GM19023 (cell line): ENCODE data around the gene C14orf180.

ENCODE experiments used
- ATAC-seq: cut with Tn5 transposase; IDR thresholded peaks from one replicate; pipeline ENCODE4 v1.9.1; 2021; ENCODE audit warnings: mild to moderate bottlenecking, moderate library complexity; ENCODE audit not compliant: unreplicated experiment

Gene C14orf180

DNA sequence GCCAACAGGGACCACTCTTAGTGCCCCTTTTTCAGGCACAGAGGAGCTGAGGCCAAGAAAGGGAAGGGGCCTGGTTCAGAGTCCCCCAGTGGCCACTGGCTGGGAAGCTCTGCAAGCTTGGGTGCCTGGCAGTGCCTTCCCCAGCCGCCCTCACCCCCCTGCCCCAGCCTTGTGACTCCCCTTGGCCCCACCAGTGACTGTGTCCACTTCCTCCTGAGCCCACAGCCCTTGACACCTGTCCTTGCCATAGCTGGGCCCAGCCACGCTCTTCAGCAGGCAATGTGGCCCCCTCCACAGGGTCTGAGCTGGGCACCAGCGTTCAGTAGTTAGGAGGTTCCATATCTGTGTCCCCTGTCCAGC lies 19.0 kb upstream of the C14orf180 start:
- no peak for ATAC-seq

DNA sequence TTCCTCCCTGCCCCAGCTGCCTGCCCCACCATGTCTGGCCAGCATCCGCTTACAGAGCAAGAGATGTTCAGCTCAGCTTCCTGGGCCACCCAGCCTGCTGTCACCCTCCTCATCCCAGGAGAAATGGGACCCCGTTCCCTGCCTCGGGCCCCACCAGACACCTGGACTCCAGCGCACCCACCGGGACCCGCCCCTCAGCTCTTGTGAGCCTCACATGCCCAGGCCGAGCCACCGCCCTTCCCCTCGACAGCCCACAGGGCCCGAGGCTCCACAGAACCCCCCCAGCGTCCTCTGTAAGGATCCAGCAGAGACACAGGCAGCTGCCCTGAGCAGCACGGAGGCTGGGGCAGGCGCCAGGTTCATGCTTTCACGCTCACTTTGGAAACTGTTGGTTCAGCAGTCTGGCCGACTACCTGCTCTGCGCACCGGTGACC lies 18.4 kb upstream of the C14orf180 start:
- ATAC-seq: no peak

- no peak for ATAC-seq
Measured at GRCh38 chr14:104561632-104562495, 17.7 kb upstream of the C14orf180 start.

DNA sequence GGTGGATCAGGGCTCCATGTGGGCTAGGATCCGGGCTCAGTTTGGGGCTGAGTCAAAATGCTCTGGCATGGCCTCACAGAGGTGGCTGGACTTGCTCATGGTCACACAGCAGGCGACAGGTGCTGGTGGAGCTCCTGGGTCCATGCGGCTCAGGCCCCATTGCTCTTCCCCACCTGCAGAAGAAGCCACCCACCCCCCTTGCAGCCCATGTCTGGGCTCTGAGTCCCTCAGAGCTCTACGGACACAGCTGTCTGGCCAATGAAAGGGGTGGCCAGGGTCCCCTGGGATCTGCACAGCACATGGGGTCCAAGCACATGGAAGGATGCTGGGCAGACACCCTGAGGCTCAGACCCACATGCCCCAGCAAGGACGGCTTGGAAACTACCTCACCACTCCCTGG lies 17.0 kb upstream of the C14orf180 start:
- ATAC-seq: no peak

GRCh38 chr14:104563191-104563741 lies 16.3 kb upstream of the C14orf180 start:
- no peak for ATAC-seq

GRCh38 chr14:104563742-104564615 lies 15.6 kb upstream of the C14orf180 start:
- no peak for ATAC-seq

GRCh38 chr14:104564744-104565679 lies 14.6 kb upstream of the C14orf180 start:
- no peak for ATAC-seq

DNA sequence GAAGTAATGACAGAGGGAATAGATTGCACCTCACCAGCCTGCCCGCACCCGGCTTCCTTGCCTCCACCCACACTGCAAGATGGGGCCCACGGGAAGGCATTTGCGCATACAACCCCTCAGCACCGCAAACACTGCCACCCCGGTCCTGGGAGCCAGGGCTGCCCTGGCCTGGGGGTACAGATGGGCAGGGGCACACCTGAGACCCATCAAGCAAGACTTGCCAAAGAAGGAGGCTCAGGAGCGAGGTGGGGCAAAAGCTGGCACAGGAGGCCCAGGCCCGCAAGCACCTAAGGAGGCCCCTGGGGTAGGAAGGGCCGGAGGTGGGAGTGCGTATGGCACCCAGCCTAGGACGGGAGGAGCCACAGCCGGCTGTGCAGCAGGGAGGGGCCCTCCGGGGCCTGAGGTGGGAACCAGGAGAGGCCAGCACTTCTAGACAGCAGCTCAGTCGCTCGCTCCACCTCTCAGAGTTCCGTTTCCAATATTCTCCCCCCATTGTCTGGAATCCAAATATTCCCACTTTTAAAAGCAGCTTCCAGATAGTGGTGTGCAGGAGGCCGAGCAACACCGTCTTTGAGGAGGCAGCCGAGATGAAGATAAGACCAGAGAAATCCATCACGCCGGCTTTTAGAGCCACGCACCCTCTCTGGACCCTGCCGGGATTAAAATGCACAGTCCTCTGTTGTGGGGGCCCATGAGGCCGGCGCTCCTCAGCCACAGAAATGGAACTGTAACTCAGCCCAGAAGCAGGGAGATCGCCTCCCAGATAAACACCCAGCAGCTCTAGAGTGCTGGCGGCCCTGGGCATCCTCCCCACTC lies 12.2 kb upstream of the C14orf180 start:
- ATAC-seq: no peak

DNA sequence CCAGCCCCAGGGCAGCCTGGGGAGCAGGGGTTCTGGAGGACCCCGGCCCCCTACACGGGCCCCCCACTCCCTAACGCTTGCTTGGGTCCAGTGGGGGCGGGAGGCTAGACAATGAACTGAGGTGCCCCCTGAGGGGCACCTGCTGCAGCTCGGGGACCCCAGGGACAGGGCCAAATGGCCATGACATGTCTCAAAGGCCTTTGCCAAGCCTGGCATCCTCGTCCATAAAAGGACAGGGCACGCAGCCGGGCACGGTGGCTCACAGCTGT lies 11.7 kb upstream of the C14orf180 start:
- no peak for ATAC-seq

GRCh38 chr14:104568620-104569019 lies 10.9 kb upstream of the C14orf180 start:
- ATAC-seq: no peak

- ATAC-seq: no peak
Measured at GRCh38 chr14:104569435-104569834, 10.1 kb upstream of the C14orf180 start.

- ATAC-seq: no peak
Measured at GRCh38 chr14:104571246-104571645, 8.3 kb upstream of the C14orf180 start.

- no peak for ATAC-seq
Measured at GRCh38 chr14:104572024-104572626, 7.4 kb upstream of the C14orf180 start.

DNA sequence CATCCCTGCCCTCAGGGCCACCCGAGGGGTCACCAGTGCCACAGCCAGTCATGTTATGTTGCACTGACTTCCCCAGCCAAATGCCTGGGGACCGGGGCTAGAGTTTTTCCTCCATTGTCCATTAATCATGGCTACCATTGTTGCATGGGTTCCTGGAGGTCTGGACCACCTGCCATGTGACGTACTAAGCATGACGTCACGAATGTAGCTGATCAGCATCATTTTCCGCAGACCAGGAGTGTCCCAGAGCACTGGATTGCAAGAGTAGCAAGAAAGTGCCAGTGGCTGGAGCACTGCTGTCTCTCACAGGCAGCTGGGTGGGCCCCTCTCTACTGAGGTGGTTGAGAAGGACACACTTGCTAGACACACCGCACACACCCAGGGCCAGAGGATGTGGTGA lies 6.9 kb upstream of the C14orf180 start:
- ATAC-seq: no peak

GRCh38 chr14:104573930-104574329 lies 5.6 kb upstream of the C14orf180 start:
- no peak for ATAC-seq

DNA sequence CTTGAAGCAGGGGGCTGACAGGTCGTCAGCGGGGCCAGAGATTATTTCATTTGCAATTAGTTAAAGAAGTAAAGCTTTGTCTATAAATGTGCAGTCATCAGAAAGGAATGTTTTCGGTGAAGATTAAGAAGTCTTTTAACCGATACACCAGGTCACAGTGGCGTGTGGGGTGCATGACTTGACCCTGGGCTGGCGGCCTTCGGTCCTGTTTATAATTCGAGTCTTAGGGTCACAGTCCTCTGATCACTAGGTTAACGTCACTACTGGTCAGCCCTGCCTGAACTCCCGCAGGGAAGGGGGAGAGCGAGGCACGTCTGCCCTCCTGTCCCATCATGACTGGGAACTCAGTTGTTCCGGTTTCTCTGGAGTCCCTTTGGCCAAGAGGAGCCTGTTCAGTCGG lies 5.0 kb upstream of the C14orf180 start:
- no peak for ATAC-seq

- ATAC-seq: no peak
Measured at GRCh38 chr14:104574978-104575583, 4.5 kb upstream of the C14orf180 start.

DNA sequence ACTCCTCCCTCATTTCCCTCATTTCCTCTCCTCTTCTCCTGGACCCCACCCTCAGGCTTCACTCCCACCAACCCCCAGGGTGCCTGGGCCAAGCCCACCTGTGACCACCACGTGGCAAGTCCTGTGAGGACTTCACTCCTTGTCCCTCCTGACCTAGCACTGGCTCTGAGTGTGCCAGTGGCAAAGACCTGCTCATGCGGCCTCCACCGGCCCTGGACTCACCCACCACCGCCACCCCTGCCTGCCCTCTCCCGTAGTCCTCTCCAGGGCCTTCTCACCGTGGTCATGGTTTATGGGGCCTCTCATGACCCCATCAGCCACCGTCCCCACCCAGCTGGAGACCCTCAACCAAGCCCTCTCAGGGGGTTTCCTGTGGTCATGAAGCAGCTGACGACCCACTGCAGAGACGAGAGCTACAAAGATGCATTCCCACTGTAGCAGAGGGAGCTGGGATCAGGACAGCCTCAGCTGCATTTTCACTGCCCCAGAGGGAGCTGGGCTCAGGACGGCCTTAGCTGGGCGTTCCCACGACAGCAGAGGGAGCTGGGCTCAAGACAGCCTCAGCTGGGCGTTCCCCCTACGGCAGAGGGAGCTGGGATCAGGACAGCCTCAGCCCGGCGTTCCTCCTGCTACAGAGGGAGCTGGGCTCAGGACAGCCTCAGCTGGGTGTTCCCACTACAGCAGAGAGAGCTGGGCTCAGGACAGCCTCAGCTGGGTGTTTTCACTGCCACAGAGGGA lies 3.2 kb upstream of the C14orf180 start:
- ATAC-seq: no peak

- no peak for ATAC-seq
Measured at GRCh38 chr14:104576970-104577332, 2.6 kb upstream of the C14orf180 start.
